NCI-H446 (cell line): ENCODE measurements around the gene TMEM131L.
"Not testable (repeated sequence)": the region's sequence is repeated elsewhere in the genome, so short reads cannot be mapped to it uniquely, and the experiment has no call there.

ENCODE experiments used
- DNase-seq, 2 experiments: peaks; one replicate each; lab custom pipeline; 2025; lab: John Stamatoyannopoulos, UW

The TMEM131L gene

DNA sequence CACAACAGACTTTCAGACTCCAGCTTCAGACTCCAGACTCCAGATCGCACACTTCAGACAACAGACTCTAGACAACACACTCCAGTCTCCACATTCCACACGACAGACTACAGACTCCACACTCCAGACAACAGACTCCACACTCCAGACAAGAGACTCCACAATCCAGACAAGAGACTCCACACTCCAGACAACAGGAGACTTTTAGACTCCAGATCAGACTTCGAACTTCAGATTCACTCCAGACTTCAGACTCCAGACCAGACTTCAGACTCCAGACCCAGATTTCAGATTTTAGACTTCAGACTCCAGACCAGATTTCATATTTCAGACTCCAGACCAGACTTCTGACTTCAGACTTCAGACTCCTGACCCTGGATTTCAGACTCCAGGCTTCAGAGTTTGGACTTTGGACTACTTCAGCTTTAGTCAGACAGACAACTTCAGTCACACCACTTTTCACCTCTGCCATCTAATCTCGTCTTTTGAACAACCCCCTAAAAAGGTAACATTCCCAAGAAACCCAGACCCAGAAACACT is 188.9 kb downstream of the TMEM131L start:
- DNase-seq = no peak

DNA sequence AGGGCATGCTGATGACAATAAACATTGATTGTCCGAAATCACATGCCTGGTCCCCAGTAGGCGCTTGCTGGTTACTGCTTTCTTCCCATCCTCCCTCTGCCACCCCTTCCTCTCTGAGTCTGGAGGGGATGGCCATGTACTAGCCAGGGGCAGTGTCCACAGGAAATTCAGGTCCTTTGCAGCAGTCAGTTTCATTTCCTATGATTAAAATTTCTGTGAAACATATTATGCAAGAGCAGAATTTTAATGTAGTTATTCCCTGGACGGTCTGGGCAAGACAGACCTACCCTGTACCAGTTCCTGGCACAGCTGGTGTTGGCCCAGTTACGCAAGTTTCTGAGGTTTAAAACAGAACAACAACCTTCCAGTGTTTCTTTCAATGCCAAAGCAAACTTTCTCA is 189.8 kb downstream of the TMEM131L start:
- DNase-seq = no peak

DNA sequence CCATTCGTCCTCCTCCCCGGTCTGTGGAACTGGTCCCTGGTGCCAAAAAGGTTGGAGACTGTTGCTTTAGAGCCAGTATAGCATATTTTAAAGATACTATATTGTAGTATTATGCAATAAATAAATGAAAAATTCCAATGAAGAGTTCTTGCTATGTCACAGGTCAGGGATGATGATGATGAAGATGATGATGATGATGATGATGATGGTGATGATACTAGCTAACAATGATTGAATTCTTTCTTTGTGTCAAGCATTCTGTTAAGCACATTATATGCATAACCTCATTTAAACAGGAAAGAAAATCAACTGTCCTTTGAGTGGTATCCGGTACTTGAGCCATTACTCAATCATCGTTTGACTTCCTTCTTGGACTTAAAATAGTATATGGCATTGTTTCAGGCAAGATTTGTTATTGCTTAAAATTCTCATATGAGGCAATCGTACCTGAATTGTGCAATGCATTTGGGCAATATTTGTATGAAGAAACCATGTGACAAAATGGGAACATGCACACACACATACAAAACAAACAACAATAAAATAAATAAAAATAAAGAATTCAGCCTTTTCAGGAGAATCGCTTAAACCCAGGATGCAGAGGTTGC is 195.2 kb downstream of the TMEM131L start:
- DNase-seq = no peak

DNA sequence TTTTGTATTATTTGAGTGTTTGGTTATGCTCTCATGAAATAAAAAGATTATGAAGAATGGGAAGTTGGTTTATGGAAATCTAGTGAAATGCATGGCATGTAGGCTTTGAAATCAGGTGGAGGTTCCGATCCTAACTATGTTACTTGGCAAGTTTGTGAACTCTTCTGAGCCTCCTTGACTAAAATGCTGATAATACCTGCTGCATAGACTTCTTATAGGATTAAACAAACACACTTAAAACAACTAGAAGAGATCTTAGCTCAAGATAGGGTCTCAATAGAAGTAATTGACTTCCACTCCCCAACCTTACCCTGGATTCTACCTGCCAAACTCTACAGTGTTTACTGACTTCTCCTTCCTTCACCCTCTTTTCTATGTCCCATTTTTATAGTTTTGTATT is 195.7 kb downstream of the TMEM131L start:
- no peak for DNase-seq

DNA sequence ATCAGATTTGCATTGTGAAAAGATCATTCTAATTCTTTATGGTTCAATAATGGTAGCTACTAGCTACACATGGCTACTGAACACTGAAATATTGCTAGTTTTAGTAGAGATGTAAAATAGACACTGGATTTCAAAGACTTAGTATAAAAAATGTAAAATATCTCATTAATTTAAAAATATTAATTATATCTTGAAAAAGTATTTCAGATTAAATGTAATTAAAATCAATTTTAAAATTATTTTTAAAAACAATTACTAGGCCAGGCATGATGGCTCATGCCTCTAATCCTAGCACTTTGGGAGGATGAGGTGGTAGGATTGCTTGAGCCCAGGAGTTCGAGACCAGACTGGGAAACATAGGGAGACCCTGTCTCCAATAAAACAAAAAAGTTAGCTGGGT is 197.5 kb downstream of the TMEM131L start:
- no peak for DNase-seq

DNA sequence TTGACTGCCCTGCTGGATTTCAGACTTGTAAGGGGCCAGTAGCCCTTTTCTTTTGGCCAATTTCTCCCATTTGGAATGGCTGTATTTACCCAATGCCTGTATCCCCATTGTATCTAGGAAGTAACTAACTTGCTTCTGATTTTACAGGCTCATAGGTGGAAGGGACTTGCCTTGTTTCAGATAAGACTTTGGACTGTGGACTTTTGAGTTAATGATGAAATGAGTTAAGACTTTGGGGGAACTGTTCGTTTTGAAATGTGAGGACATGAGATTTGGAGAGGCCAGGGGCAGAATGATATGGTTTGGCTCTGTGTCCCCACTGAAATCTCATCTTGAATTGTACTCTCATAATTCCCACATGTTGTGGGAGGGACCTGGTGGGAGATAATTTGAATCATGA is 200.3 kb downstream of the TMEM131L start:
- DNase-seq = not testable (repeated sequence)

DNA sequence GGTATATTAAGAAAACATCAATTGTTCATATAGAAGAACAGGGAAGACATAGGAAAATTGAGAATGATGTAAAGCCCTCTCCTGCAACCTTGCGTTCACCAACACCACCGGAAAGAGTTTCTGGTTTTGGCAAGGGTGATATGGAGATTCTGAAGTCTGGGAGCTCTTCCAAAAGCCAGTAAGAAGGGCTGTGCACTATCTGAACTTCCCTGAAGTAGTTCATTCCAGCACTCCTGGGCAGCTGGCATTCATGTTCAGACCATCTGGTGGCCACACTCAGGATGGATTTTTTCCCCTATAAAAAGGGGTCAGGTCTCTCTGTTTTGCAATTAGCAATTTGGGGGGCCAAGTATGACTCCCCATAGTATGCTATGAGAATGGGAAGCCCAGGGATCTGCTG is 202.5 kb downstream of the TMEM131L start:
- DNase-seq = no peak

DNA sequence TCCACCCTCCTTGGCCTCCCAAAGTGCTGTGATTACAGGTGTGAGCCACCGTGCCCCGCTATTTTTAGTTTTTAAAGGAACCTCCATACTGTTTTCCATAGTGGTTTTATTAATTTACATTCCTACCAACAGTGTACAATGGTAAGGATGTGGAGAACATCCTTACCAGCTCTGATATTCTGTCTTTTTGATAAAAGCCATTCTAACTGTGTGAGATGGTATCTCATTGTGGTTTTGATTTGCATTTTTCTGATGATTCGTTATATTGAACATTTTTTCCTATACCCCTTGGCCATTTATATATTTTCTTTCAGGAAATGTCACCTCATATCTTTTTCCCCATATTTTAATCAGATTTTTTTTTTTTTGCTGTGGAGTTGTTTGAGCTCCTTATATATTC is 203.7 kb downstream of the TMEM131L start:
- no peak for DNase-seq

DNA sequence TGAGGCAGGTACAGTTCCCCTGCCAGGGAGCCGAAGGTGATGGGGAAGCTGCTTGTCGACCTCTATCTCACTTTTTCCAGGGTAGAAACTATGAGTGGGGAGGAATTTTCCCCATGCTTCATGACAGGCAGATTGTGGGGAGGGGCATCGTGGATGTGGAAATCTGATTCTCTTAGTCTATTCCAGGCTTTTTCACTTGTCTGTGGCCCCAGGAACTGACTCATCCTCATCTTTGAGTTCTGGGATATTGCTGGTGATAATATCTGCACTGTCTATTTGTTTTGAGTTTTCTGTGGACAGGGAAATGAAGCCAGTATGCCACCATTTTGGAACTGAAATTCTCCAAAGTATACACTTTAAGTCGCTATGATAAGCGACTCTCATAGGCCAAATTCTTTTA is 210.3 kb downstream of the TMEM131L start:
- DNase-seq = no peak

DNA sequence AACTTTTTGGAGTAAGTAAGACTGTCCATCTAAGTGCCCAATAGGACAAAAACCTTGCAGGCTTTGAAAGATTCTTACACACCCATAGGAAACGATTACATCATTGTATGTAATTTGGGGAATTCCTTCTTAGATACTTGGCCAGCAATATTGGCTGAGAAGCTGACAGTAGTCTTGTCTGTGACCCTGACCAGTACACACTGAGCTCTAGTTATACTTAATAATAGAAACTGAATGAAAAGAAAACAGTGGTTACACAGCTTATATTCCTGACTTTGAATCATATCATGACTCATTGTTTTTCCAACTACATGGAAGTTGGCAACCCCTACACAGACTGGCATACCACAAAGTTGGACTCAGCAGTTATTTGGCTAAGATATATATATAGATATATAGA is 210.8 kb downstream of the TMEM131L start:
- no peak for DNase-seq

DNA sequence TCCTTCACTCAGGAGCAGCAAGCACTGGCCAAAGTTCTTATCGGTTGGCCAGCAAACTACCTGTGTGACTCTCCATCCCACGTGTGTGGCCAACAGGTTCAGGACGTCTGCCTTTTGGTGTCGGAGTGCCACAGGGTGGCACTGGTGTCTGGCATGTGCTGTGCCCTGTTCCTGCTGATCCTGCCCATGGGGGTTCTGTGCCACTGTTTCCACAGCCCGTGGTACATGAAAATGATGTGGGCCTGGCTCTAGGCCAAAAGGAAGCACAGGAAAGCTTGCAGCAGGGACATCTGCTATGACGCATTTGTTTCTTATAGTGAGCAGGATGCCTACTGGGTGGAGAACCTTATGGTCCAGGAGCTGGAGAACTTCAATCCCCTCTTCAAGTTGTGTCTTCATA is 213.3 kb downstream of the TMEM131L start:
- no peak for DNase-seq

DNA sequence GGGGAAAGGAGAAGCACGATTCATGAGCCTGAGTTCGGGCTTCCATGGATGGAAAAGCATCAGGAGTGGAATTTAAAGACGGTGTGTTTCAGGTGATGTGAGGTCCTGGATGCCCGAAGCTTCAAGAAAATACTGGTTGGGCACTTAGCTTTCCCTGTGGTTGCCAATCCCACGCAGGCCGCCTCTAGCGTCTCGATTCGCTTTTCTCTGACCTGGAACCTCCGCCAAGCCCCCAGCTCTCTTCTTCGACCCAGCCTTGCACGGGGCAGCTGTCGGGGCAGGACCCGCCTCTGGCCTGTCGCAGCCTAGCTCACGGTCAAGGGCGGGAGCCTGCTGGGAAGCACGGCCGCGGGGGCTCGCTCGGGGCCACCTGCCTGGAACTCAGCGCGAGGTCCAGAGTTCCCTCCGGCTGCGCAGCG is 217.6 kb downstream of the TMEM131L start:
- no peak for DNase-seq

DNA sequence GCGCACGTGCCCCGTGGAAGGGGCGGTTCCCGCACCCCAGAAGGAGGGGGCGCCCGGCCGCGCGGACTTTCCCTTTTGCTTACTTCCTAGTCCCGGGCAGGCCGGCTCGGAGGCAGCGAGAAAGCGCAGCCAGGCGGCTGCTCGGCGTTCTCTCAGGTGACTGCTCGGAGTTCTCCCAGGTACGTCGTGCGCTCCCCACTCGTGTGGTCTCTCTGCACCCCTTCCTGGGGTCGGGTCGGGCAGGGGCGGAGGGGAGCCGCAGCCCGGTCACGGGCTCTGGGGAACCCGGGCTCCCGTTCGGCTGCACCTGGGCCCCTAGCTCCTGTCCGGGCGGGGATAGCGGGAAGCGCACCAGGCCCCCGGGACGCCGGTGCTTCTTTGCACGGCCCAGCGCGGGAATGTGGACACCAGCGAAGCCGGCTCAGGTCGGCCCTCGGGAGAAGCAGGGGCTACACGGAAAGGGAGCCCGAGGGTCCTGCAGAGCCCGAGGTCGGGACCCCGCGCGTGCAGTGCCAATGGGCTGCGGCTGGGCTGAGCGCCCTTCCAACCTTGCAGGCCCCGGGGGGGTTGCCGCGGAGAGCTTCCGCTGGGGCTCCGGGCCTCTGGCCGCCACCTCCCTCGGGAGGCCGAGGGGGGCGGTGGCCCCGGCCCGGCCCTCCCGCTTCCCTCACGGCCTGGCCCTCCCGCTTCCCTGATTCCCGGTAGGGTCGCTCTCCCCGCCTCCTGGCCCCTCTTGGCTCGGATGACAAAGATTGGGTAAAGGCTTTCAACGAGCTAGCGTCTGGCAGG is 218.2 kb downstream of the TMEM131L start, which contains the start of gene TLR2:
TSS of gene TLR2 (plus strand) at position 99 of the 789 bp plus-strand sequence. CDS start 18,628 bp downstream, outside the sequence.
- DNase-seq = no peak

DNA sequence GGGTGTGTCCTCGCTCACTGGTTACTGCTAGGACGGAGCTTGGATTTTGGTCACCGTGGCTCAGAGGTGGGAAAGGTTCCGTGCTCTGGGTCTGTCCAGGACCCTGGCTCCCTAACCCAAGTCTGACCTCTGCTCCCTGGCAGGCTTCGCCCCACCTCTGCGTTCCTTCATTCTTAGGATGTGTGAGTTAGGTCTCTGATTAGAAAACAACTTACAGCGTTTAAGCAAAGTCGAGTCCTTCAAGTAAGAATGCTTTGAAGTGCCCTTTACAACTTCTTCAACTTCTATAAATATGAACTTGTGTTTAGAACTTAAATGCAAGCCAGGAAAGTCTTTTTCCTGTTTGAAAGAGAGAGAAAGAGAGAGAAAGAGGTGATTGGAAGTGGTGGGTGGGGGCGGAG is 218.8 kb downstream of the TMEM131L start:
- DNase-seq = no peak
